Stomach smooth muscle (tissue), 2 donors: ENCODE results near the gene WSCD1.

Source experiments
- H3K27ac ChIP-seq: one replicate; pipeline ENCODE4 v1.7.0; 2013; ENCODE audit warnings: mild to moderate bottlenecking, low read length, inconsistent platforms
- H3K27me3 ChIP-seq, 2 donors: one replicate each; pipeline ENCODE4 v1.7.0; 2013; ENCODE audit warnings: low read length in 2 of 2; ENCODE audit not compliant: insufficient read depth in 2 of 2, control insufficient read depth in 1 of 2
- H3K36me3 ChIP-seq, 2 donors: one replicate each; pipeline ENCODE4 v1.7.0; 2013; ENCODE audit warnings: low read length in 2 of 2; ENCODE audit not compliant: control insufficient read depth in 2 of 2, insufficient read depth in 2 of 2
- H3K4me1 ChIP-seq: one replicate; pipeline ENCODE4 v1.7.0; 2013; ENCODE audit warnings: low read length; ENCODE audit not compliant: control insufficient read depth, insufficient read depth
- H3K4me3 ChIP-seq, 2 donors: one replicate each; pipeline ENCODE4 v1.7.0; 2013; ENCODE audit warnings: low read length in 2 of 2
- H3K9ac ChIP-seq, 2 donors: one replicate each; pipeline ENCODE4 v1.7.0; 2013; ENCODE audit warnings: low read length in 2 of 2, mild to moderate bottlenecking in 1 of 2
- H3K9me3 ChIP-seq, 2 donors: one replicate each; pipeline ENCODE4 v1.7.0; 2013; ENCODE audit warnings: low read length in 2 of 2; ENCODE audit not compliant: control insufficient read depth in 2 of 2
- donor health status: healthy.
- donor health status: Pancreatic carcinoma.

WSCD1 gene

GRCh38 chr17:6072611-6073010, 2.4 kb downstream of the WSCD1 start:
- H3K4me1 ChIP-seq, result peaks cover 18% of the 10 kb centered on the region
- H3K27ac ChIP-seq, result no peak overlapping the region

GRCh38 chr17:6073620-6074019, 3.4 kb downstream of the WSCD1 start:
- no peak overlapping the region for H3K9ac ChIP-seq
- H3K27ac ChIP-seq, result no peak overlapping the region
- H3K36me3 ChIP-seq, result no peaks in the 10 kb centered on the region
- peaks cover 18% of the 10 kb centered on the region for H3K4me1 ChIP-seq
- no peak overlapping the region for H3K4me3 ChIP-seq
- H3K27me3 ChIP-seq, result peaks cover 5 to 9% of the 10 kb centered on the region in 2 donors
- H3K9me3 ChIP-seq, result no peaks in the 10 kb centered on the region

More at GRCh38 chr17:6072611-6073010, 2.4 kb downstream of the WSCD1 start:
- Histone ChIP-seq H3K4me3 (no peak overlapping the region), H3K36me3 (no peaks in the 10 kb centered on the region), H3K9ac (no peak overlapping the region), H3K9me3 (no peaks in the 10 kb centered on the region), H3K27me3 (peaks cover 7 to 9% of the 10 kb centered on the region in 2 donors)

- no peak overlapping the region for H3K9ac ChIP-seq
- no peak overlapping the region for H3K4me3 ChIP-seq
- peaks cover 6% of the 10 kb centered on the region for H3K4me1 ChIP-seq
- H3K27ac ChIP-seq, result no peak overlapping the region
- no peaks in the 10 kb centered on the region for H3K9me3 ChIP-seq
- H3K27me3 ChIP-seq, result peaks cover 2 to 9% of the 10 kb centered on the region in 2 donors
- H3K36me3 ChIP-seq, result no peaks in the 10 kb centered on the region
Measured at GRCh38 chr17:6075050-6075449, 4.9 kb downstream of the WSCD1 start.

DNA sequence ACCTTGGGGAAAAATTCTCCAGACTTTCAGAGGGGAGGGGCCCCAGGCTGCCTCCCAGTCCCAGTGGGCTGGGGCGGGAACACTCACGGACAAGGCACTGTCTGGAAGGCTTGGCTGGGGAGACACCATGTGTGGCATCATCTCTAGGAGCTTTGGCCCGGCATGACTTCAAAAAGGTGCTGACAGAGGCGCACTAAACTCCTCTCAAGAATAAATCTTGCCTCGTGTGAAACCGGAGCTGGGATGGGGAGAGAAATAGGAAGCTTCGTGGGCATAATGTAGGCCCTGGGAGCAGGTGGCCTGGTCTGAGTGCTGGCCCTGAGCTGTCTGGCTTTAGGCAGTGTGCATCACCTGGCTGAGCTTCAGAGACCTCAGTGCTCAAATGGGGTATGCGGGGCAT, 5.7 kb downstream of the WSCD1 start:
- no peaks in the 10 kb centered on the region for H3K36me3 ChIP-seq
- H3K27me3 ChIP-seq, result peaks cover 2 to 9% of the 10 kb centered on the region in 2 donors
- H3K9me3 ChIP-seq, result no peaks in the 10 kb centered on the region
- no peak overlapping the region for H3K27ac ChIP-seq
- H3K9ac ChIP-seq, result no peak overlapping the region
- H3K4me3 ChIP-seq, result no peak overlapping the region
- H3K4me1 ChIP-seq, result peaks cover 6% of the 10 kb centered on the region

DNA sequence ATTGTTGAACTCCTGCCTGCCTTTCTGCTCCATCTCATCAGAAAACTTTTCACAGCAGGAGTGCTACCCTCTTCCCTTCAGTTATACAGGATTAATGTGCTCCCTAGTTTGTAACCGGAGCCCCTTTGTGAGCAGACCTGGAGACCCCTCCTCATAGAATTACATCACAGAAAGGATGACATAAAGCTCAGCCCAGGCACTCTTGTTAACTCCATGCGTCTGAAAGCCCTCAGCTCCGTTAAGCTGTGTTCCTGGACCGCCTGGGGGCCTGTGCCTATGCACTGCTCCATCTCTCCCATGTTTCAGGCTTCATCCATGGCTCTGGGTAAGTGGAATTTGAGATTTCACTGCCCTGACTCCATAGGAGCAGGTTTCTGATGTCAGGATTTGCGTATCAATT, 7.6 kb downstream of the WSCD1 start:
- peaks cover 0 to 6% of the 10 kb centered on the region in 2 donors for H3K27me3 ChIP-seq
- no peak overlapping the region for H3K4me3 ChIP-seq
- H3K9me3 ChIP-seq, result no peaks in the 10 kb centered on the region
- no peak overlapping the region for H3K9ac ChIP-seq
- H3K27ac ChIP-seq, result no peak overlapping the region
- H3K36me3 ChIP-seq, result no peaks in the 10 kb centered on the region
- H3K4me1 ChIP-seq, result no peaks in the 10 kb centered on the region

GRCh38 chr17:6078458-6078871, 8.3 kb downstream of the WSCD1 start:
- Histone ChIP-seq H3K9me3 (no peaks in the 10 kb centered on the region), H3K36me3 (no peaks in the 10 kb centered on the region), H3K4me1 (no peaks in the 10 kb centered on the region), H3K9ac (no peak overlapping the region), H3K27me3 (peaks cover 0 to 6% of the 10 kb centered on the region in 2 donors), H3K27ac (no peak overlapping the region), H3K4me3 (no peak overlapping the region)

DNA sequence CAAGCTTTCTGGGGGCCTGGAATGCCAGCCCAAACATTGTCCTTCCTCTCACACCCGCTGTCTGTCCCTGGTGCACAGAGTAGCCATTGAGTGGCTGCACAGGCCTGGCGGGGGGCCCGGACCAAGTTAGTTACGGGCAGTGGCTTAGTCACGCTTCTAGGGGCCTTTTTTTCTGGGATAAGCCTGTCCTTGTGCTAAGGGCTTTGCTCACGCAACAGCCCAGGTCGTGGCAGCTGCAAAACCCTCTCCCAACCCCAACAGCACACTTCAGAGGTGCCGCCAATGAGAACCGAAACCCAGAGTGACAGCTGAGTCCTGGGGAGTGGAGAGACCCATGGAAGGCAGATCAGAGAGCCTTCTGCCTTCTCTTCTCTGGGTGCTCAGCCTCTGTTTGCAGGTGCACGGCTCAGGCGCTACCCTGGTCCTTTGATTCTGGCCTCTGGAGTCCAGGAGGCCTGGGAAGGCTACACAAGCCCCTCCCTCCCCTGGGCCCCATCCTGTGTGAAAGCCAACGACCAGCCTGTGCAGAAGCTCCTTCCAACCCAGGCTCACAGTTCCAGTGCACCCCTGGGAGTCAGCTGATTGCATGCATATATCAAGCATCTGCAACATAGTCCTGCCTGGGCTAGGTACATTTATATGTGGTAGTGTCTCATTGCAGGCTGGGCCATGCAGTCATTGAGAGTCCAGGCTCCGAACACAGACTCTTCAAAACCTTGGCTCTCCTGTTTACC, 9.1 kb downstream of the WSCD1 start:
- Histone ChIP-seq H3K9me3 (no peaks in the 10 kb centered on the region), H3K36me3 (no peaks in the 10 kb centered on the region), H3K9ac (no peak overlapping the region), H3K27ac (no peak overlapping the region), H3K4me1 (no peaks in the 10 kb centered on the region), H3K4me3 (no peak overlapping the region), H3K27me3 (peaks cover 0 to 5% of the 10 kb centered on the region in 2 donors)

DNA sequence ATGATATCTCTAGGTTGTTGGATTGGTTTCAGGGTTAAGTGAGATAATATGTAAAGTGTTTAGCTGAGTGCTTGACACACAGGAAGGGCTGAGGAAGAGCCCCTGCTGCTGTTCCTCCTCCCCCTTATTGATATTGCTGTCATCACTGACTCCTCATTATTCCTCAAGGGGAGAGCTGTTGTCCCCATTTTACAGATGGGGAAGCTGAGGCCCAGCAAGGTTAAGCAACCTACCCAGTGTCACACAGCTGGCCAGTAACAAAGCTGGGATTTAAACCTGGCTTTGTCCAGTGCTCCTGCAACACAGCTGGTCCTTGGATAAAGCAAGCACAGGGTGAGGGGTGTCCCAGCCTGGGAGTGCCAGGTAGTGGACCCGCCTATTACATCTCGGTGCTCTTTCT, 9.8 kb downstream of the WSCD1 start:
- no peak overlapping the region for H3K4me3 ChIP-seq
- peaks cover 0 to 3% of the 10 kb centered on the region in 2 donors for H3K27me3 ChIP-seq
- H3K4me1 ChIP-seq, result no peaks in the 10 kb centered on the region
- no peaks in the 10 kb centered on the region for H3K36me3 ChIP-seq
- no peaks in the 10 kb centered on the region for H3K9me3 ChIP-seq
- no peak overlapping the region for H3K27ac ChIP-seq
- H3K9ac ChIP-seq, result no peak overlapping the region

- H3K4me1 ChIP-seq, result no peaks in the 10 kb centered on the region
- no peaks in the 10 kb centered on the region for H3K27me3 ChIP-seq
- H3K9me3 ChIP-seq, result no peaks in the 10 kb centered on the region
- no peak overlapping the region for H3K9ac ChIP-seq
- no peak overlapping the region for H3K4me3 ChIP-seq
- no peaks in the 10 kb centered on the region for H3K36me3 ChIP-seq
- no peak overlapping the region for H3K27ac ChIP-seq
Measured at GRCh38 chr17:6080711-6081430, 10.7 kb downstream of the WSCD1 start.

DNA sequence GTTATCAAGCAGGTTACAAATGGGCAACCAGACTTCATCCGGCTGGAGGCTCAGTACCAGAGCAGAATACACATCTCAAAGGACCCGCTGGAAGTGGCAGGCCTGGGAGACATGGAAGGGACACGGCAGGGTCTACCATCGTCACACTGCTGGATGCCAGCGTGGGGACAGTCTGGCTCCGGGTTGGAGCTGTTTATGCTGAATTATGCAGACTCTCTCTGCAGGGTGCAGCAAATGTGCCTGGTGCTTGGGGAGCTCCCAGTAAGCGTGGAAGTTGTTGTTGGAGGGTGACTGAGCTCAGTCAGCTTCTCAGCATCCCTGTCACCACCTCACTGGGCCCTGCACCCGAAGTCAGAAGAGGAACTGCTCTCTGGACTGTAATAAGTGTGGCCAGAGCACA, 12.2 kb downstream of the WSCD1 start:
- H3K36me3 ChIP-seq, result no peaks in the 10 kb centered on the region
- no peak overlapping the region for H3K9ac ChIP-seq
- no peaks in the 10 kb centered on the region for H3K27me3 ChIP-seq
- no peaks in the 10 kb centered on the region for H3K4me1 ChIP-seq
- no peaks in the 10 kb centered on the region for H3K9me3 ChIP-seq
- H3K4me3 ChIP-seq, result no peak overlapping the region
- H3K27ac ChIP-seq, result no peak overlapping the region
